GM18517 (cell line): ENCODE data around the gene SERPINA5.
"Not testable (repeated sequence)": the region's sequence is repeated elsewhere in the genome, so short reads cannot be mapped to it uniquely, and the experiment has no call there.

Experiments used
- ATAC-seq: cut with Tn5 transposase; IDR thresholded peaks from one replicate; pipeline ENCODE4 v1.9.1; 2021; ENCODE audit warnings: mild to moderate bottlenecking, moderate library complexity; ENCODE audit not compliant: unreplicated experiment

SERPINA5 gene

GRCh38 chr14:94573475-94574277, 7.5 kb upstream of the SERPINA5 start:
- no peak for ATAC-seq

GRCh38 chr14:94574336-94574735, 6.9 kb upstream of the SERPINA5 start:
- ATAC-seq: no peak

GRCh38 chr14:94575730-94576585, 5.3 kb upstream of the SERPINA5 start:
- no peak for ATAC-seq

- ATAC-seq: not testable (repeated sequence)
Observed at GRCh38 chr14:94577472-94577871, 3.8 kb upstream of the SERPINA5 start.

GRCh38 chr14:94578712-94579111, 2.5 kb upstream of the SERPINA5 start:
- no peak for ATAC-seq

GRCh38 chr14:94582199-94582750, 1.0 kb downstream of the SERPINA5 start:
- ATAC-seq: no peak

GRCh38 chr14:94582851-94583250, 1.6 kb downstream of the SERPINA5 start:
- no peak for ATAC-seq

- no peak for ATAC-seq
Observed at GRCh38 chr14:94583557-94583956, 2.3 kb downstream of the SERPINA5 start.

GRCh38 chr14:94584591-94585280, 3.5 kb downstream of the SERPINA5 start:
- no peak for ATAC-seq

GRCh38 chr14:94586635-94587034, 5.4 kb downstream of the SERPINA5 start:
- no peak for ATAC-seq

GRCh38 chr14:94588311-94588710, 7.1 kb downstream of the SERPINA5 start:
- ATAC-seq: no peak

- ATAC-seq: no peak
Observed at GRCh38 chr14:94591073-94591472, 9.8 kb downstream of the SERPINA5 start.

- no peak for ATAC-seq
Observed at GRCh38 chr14:94591871-94592270, 10.6 kb downstream of the SERPINA5 start.

GRCh38 chr14:94592457-94592856, 11.2 kb downstream of the SERPINA5 start:
- ATAC-seq: no peak

- no peak for ATAC-seq
Observed at GRCh38 chr14:94593376-94593748, 12.1 kb downstream of the SERPINA5 start.

GRCh38 chr14:94593749-94594431, 12.7 kb downstream of the SERPINA5 start:
- no peak for ATAC-seq

GRCh38 chr14:94594441-94594840, 13.2 kb downstream of the SERPINA5 start:
- no peak for ATAC-seq

GRCh38 chr14:94595912-94596311, 14.7 kb downstream of the SERPINA5 start:
- ATAC-seq: no peak

- no peak for ATAC-seq
Observed at GRCh38 chr14:94596361-94596760, 15.1 kb downstream of the SERPINA5 start.

- no peak for ATAC-seq
Observed at GRCh38 chr14:94597788-94598187, 16.6 kb downstream of the SERPINA5 start.

GRCh38 chr14:94598506-94598815, 17.2 kb downstream of the SERPINA5 start:
- no peak for ATAC-seq
